ENCODE data around the gene TMEM178B.

GRCh38 chr7:141452911-141453310 is 379.0 kb downstream of the TMEM178B start:
- TF ChIP-seq CTCF (IDR thresholded peaks at IDR 0.05) (no peak), EZH2 (IDR thresholded peaks at IDR 0.05; ENCODE audit: borderline replicate concordance, insufficient read depth, low read depth, low read length, poor library complexity, severe bottlenecking) (no peak)

Measured in B cell (primary cell).